Adrenal gland (tissue), 5 donors: ENCODE results near the gene SDK1.

Experiments
- POLR2A ChIP-seq, 2 donors: fragments of 450-650 bp; IDR thresholded peaks; one replicate each; pipeline ENCODE4 v1.6.1; 2017; ENCODE audit warnings: antibody characterized with exemption in 2 of 2, mild to moderate bottlenecking in 2 of 2, moderate library complexity in 1 of 2
- TF ChIP-seq, protein P1 (sequence below), 6 experiments: fragments of 450-650 bp in 4 of 6; fragments of 200-600 bp in 2 of 6; sonication (generic) in 1 of 6; IDR thresholded peaks; 1 replicate in 5 of 6; 2 replicates in 1 of 6; pipeline versions ENCODE4 v1.5.1 to v1.8.0; 2016 to 2021; ENCODE audit warnings: antibody characterized with exemption in 6 of 6, mild to moderate bottlenecking in 2 of 6, moderate library complexity in 1 of 6
- donor health status: DM: no; HTN: no; CAD: no.

DNA sequence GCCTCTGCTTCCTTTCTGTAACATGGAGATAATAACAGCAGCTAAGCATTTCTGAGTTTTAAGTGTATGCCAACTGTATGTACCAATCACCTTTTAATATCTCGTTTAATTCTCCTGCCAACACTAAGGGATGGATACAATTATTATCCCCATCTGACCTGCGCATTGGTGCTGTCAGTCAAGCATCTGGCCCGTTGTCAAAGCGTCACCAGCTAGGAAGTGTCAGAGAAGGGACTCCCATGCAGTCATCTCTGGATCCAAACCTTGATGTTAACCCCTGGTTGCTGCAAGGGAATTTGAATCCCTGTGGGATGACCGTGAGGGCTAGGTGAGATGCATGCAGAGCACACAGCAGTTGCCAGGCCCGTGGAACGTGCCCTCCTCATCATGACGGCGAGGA is 506.8 kb downstream of the SDK1 start:
- TF ChIP-seq, protein P1, sequence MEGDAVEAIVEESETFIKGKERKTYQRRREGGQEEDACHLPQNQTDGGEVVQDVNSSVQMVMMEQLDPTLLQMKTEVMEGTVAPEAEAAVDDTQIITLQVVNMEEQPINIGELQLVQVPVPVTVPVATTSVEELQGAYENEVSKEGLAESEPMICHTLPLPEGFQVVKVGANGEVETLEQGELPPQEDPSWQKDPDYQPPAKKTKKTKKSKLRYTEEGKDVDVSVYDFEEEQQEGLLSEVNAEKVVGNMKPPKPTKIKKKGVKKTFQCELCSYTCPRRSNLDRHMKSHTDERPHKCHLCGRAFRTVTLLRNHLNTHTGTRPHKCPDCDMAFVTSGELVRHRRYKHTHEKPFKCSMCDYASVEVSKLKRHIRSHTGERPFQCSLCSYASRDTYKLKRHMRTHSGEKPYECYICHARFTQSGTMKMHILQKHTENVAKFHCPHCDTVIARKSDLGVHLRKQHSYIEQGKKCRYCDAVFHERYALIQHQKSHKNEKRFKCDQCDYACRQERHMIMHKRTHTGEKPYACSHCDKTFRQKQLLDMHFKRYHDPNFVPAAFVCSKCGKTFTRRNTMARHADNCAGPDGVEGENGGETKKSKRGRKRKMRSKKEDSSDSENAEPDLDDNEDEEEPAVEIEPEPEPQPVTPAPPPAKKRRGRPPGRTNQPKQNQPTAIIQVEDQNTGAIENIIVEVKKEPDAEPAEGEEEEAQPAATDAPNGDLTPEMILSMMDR (IDR thresholded peaks at IDR 0.05), result no peak
- TF ChIP-seq POLR2A (IDR thresholded peaks at IDR 0.05), result no peak
